T-helper 1 cell (primary cell): Measurements from ENCODE around the gene MYO15A.

Source experiments
- DNase-seq, 5 donors: peaks; one replicate each; pipeline ENCODE4 v3.0.0-alpha.2; 2012 to 2020

MYO15A gene

DNA sequence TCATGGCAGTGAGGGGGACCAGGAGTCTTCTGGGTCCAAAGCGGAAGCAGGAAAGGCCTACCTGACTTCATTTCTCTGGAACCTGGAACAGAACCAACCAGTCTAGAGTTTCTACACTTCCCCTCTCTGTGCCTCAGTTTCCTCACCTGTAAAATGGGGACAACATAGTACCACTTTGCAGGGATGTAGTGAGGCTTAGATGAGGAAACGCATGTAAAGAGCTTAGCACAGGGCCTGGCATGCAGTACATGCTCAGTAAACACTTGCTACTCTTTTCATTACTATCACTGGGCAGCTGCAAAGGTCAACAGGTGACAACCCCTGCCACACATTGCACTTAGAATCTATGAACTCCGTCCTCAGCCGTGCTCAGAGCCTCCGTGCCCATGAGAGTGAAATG lies 24.2 kb downstream of the MYO15A start:
- DNase-seq, result no peak

DNA sequence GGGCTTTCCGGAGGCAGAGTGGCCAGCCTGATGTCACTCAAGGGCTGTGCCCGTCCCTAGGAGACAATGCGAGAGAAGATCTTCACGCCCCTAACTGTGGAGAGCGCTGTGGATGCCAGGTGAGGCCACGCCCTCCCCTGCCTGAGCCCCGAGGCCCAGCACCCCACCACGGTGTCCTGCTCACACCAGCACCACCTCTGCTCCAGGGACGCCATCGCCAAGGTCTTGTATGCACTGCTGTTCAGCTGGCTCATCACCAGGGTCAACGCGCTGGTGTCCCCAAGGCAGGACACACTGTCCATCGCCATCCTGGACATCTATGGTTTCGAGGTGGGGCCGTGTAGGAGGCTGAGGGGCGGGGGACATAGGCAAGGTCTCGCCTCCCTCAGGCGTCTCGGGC lies 27.8 kb downstream of the MYO15A start:
- no peak for DNase-seq

DNA sequence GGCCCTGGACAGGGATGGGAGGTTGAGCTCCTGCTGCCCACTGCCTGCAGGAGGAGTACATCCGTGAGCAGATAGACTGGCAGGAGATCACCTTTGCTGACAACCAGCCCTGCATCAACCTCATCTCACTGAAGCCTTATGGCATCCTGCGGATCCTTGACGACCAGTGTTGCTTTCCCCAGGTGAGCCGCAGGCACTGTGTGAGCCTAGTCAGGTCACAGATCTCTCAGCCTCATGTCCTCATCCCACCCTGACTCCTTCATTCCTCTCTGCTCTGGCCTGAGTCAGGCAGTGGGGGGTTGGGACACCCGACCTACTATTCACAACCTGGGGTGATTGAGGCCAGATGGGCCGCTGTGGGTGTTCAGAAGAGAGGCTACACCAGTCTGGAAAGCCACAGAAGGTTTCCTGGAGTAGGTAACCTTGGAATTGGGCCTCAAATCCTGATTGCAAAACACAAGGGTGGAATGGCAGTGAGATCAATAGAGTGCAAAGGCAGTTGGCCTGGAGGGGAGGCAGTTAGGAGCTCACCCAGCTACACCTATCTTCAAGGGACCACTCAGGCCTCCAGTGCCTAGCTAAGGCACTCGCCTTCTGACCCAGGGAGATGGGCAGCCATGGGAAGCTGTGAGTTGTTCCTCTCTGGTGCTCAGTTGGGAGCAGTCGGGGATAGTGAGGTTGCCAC lies 29.7 kb downstream of the MYO15A start:
- no peak for DNase-seq

DNA sequence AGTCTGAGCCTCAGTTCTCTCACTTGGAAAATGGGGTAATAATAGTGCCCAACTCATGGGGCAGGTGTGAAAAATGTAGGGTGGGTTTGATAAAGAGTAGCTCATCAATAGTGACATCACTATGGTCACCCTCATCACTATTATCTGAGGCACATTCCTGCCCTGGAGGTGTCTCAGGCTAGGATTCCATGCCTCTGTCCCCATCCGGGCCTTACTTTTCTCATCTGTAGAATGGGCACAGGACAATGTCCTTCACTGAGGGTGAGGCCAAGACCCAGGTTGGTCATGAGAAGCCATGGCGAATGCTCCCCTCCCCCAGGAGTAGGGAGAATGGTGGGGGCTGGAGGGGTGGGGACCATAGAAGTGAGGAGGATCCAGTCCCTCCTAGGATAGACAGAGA lies 30.5 kb downstream of the MYO15A start:
- no peak for DNase-seq

DNA sequence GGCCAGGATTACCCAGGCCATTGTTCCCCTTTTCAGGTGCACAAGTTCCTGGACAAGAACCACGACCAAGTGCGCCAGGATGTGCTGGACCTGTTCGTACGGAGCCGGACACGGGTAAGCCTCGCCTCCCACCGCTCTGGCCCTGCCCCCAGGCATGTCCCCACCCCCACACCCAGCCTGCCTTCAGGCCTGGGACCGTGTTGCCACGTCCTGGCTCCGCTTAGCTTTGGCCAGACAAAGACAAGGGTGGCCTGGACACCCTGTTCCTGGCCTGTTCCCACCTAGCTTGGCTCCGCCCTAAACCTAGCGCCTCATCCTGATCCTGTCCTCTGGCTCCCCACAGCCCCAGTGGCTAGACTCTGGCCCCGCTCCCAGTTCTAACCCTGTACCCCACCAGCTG lies 30.9 kb downstream of the MYO15A start:
- DNase-seq, result no peak

DNA sequence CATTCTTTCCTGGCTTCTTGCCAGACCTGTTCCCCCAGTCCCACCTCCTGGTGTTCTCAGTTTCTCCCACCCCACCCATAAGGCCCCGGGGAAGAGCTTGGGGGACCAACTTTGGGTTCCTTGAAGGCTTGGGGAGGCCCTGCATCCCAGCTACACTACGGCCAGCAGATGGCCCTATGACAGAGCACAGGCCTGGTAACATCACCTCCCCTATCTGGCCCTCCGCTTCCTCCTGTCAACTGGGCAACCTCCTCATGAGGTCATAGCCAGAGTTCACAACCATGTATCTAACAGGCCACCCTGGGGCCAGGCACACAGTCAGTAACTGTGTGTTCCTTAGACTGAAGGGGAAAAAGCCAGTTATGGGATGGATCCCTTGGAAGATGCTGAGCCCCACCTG lies 31.4 kb downstream of the MYO15A start:
- no peak for DNase-seq

DNA sequence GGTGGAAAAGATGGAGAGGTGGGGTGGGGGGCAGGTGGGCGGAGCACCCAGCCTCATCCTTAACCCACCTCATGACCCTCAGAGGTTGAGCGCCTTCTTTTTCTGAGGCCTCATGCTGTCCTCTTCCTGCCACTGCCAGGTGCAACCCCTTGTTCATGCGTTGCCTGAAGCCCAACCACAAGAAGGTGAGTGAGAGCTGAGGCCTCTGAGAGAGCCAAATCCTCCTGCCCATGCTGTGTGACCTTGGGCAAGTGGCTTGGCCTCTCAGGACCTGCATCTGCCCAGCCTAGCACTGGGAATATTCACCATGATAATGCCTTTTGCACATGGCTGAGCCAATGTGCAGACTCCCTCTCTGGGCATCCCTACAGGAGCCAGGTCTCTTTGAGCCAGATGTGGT lies 32.1 kb downstream of the MYO15A start:
- no peak for DNase-seq

DNA sequence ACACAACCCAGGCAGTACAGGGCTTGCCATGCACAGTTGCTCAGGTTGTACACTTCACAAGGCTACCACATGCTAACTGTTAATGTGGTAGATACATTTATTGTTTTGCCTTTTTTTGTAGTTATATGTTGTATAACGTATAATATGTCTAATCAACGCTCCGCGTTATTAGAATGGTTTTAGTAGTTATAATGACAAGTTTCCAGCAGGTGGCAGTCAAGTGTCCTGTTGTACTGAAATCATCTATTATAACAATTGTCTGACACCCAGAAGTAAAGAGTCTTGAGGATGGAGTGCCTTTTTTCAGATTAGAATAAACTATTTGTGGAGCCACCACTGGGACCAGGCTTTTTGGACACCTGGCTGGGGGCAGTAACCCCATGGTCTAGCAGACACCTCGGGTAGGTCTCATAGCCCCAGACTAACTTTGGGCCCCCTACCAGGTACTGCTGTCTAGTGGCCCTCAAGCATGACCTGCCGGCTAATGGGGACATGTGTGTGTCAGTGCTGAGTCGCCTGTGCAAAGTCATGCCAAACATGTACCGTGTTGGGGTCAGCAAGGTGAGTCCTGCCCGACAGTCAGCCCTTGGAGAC lies 32.8 kb downstream of the MYO15A start:
- DNase-seq, result peak in 2 of 5 donors; percentile 28 to 52

DNA sequence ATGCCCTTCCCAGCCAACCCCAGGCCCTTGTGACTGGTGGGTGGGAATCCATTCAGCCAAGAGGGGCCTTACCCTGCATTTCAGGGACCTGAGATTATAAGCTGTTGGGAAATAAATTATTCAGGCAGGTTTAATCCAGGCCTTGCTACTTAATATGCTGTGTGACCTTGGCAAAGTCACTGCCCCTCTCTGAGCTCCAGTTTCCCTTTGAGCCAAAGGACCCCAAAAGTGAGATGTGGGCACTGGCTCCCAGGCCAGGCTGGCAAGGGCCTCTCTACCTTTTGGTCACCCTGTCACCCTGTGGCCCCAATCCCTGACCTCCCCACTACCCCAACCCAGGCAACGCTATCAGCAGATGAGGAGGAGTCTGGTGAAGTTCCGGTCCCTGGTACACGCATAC lies 33.9 kb downstream of the MYO15A start:
- no peak for DNase-seq

DNA sequence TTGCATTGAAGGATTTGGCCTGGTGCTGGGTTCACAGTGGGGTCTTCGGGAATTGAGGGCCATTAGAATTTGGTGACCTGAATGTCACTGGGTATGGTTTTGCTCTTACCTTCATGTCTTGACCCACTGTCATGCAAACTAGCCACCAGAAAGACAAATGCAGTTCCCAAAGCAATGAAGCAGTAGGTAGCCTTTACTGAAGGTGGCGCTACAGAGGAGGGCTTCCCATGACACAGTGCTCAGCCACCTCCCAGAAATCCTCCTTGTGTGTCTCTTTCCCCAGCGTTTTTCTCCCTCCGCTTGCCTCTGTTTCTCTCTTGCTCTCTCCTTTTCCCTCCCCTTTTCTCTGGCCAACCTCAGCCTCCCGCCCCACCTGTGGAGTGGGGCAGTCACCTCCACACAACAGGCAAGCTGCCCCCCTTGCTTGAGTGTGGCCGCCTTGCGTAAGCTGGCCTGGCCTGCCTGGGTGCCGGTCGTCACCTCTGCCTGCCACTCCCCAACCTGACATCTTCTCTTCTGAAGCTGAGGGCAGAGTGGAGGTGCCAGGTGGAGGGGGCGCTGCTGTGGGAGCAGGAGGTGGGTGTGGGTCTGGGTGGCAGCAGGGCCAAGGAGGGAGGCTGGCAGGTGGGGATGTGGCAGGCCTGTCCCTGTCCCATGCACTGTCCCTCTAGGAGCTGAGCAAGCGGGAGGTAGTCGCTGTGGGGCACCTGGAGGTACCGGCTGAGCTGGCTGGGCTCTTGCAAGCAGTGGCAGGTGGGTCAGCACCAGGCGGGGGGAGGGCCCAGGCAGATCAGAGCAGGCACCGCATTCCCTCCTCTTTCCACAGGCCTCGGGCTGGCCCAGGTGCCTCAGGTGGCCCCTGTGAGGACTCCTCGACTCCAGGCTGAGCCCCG lies 34.7 kb downstream of the MYO15A start:
- no peak for DNase-seq

DNA sequence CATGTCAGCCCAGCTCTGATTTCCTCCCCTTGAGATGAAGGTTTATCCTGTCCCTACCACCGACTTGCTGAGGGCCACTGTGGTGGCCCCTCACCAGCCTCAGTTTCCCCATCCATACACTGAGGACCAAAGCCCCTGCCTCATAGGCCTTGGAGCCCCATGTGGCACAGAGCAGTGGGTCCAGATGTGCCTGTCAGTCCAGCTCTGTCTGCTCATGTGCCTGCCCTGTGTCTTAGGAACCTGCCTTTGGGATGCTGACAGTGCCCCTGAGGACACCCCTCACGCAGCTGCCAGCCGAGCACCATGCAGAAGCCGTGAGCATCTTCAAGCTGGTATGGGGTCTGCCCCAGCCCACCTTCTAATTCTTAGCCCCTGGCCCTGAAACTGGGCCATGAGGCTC lies 35.7 kb downstream of the MYO15A start:
- DNase-seq, result no peak

DNA sequence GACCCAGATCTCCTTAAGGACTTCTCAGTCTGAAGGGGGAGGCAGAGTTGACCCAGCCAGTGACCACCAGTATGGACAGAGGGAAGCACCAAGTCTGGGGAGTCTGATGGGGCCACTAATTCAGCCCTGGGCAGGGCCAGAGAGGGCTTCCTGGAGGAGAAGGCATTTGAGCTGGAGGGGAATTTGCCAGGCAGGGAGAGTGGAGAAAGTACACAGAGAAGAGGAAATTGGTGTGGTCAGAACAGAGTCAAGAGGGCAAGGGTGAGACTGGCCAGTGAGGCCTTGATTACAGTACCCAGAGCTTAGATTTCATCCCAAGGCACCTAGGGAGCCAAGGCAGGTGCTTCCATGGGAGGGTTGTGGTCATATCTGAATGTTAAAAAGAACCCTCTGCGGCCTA lies 36.3 kb downstream of the MYO15A start:
- DNase-seq, result no peak

DNA sequence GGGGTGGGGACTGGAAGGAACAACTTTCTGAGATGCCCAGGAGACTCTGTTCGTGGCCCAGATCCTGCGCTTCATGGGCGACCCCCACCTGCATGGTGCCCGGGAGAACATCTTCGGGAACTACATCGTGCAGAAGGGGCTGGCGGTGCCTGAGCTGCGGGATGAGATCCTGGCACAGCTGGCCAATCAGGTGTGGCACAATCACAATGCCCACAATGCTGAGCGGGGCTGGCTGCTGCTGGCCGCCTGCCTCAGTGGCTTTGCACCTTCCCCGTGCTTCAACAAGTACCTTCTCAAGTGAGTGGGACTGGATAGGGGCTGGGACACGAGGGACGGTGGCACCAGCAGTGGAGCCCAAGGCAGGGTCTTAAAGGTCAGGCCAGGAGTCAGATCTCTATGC lies 37.3 kb downstream of the MYO15A start:
- no peak for DNase-seq

DNA sequence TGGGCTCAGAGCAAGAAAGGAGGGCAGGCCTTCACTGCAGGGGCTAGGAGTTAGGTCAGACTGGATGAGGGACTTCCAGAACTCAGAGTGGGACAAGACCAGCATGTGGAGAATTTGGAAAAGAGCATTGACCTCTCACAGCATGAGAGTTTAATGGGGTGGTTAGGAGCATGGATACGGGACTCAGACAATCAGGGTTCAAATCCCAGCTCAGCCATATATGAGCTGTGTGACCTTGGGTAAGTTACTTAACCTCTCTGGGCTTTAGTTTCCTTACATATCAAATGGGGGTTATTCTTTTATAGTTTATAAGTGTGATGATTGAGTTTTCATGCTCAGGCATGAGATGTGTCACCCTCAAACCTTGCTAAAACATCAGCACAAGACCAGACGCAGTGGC lies 37.7 kb downstream of the MYO15A start:
- no peak for DNase-seq

DNA sequence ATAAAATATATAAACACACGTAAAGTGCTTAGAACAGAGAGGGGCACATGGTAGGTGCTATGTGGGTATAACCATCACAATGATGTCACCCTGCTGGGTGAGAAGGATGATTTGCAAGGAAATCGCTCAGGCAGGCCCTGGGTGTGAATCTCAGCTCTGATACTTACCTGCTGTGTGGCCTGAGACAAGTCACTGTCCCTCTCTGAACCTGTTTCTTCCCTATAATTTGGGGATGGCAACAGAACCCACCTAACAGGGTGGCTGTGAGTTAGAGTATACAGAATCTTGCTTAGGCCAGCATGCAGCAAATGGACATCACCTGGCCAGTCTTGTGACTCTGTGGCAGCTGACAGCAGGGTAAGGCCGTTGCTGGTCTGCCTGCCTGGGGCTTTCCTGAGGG lies 38.4 kb downstream of the MYO15A start:
- DNase-seq, result no peak

DNA sequence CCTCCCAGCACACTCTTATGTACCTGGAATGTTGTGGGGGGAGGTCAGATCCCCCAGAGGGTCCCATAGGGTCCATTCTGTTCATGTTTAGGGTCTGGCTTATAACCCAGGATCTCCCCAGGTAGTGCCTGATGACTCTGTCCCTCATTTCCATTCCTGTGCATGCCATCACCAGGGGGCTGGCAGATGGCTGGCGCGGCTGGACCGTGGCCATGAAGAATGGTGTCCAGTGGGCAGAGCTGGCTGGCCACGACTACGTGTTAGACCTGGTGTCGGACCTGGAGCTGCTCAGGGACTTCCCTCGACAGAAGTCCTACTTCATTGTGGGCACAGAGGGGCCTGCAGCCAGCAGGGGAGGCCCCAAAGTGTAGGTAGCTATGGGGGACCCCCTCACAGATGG lies 40.0 kb downstream of the MYO15A start:
- DNase-seq, result no peak

DNA sequence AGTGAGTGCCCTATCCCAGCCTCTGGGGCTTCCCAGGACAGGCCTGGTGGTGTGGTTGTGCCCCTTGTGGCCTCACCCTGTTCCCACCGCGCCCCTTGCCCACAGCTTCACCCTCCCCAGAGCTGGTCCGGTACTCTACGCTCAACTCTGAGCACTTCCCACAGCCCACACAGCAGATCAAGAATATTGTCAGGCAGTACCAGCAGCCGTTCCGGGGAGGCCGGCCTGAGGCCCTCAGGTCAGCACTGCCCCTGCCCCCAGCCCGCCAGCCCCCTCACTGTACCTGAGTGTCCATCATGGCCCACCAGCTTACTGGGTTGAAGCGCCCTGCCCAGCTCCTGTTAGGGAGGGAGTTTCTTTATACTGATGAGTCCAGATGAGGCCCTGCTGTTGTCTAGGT lies 42.7 kb downstream of the MYO15A start:
- no peak for DNase-seq

DNA sequence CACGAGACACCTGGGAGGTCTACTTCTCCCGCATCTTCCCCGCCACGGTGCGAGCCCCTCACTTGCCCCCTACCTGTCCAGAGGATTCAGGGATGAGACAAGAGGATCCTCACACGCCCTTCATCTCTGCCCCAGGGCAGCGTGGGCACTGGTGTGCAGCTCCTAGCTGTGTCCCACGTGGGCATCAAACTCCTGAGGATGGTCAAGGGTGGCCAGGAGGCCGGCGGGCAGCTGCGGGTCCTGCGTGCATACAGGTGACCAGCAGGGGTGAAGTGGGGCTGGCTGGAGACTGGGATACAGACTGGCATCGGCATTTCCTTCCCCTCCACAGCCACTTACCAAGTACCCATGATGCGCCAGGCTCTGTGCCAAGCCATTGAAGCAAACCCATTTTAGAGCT lies 46.6 kb downstream of the MYO15A start:
- no peak for DNase-seq

DNA sequence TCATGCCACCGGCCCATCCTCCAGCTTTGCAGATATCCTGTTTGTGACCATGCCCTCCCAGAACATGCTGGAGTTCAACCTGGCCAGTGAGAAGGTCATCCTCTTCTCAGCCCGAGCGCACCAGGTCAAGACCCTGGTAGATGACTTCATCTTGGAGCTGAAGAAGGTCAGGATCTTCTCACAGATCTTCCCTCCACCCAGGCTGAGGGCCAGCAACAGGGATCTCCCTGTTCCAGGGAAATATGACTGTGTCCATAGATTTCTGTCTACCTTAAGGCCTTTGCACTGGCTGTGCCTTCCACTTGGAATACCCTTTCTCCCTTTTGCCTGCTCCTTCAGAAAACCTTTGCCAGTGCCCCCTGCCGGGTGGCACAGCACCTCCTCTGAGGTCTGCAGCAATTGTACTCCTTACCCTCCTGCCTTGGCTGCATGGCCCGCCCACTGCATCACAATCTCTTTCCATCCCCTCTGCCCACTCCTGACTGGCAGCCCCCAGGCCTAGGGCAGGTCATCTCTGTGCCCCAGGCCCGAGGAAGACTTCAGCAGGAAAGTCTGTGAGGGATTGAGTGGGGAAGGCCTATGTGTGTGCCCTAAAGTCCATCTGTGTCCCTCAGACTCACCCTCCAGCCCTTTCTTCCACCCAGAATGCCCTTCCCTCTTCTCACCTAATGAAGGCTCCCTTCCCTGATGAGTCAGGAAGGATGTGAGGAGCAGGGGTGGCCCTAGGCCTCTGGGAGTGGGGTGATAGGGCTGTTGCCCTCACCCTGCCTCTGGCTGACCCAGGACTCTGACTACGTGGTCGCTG lies 47.8 kb downstream of the MYO15A start:
- DNase-seq, result no peak

DNA sequence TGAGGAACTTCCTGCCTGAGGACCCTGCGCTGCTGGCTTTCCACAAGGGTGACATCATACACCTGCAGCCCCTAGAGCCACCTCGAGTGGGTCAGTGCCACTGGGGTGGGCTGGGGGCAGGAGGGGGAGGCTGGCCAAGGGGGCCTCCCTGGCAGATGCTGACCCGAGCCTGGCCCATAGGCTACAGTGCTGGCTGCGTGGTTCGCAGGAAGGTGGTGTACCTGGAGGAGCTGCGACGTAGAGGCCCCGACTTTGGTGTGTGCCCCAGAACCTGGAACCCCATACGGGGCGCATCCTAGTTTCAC lies 48.4 kb downstream of the MYO15A start:
- DNase-seq, result no peak

DNA sequence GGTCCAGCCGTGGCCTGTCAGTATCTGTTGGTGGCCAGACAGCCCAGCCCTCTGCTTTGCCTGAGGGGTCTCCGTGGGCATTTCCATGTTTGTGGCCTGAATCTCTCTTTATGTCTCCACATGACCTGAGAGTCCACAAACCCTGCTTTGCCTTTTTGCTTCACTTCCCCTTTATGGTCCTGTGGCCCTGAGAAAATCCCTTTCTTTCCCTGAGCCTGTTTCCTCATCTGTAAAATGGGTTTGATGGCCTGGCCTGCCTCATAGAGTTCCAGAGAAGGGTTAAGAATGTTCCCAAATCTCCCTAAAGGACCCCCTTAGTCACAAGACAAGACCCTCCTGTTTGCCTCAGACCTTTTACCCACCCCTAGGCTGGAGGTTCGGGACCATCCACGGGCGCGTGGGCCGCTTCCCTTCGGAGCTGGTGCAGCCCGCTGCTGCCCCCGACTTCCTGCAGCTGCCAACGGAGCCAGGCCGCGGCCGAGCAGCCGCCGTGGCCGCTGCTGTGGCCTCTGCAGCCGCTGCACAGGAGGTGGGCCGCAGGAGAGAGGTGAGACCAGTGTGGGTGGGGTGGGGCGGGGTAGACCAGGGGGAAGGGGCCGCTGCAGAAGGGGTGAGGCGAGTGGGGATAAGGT lies 48.9 kb downstream of the MYO15A start:
- DNase-seq, result no peak

DNA sequence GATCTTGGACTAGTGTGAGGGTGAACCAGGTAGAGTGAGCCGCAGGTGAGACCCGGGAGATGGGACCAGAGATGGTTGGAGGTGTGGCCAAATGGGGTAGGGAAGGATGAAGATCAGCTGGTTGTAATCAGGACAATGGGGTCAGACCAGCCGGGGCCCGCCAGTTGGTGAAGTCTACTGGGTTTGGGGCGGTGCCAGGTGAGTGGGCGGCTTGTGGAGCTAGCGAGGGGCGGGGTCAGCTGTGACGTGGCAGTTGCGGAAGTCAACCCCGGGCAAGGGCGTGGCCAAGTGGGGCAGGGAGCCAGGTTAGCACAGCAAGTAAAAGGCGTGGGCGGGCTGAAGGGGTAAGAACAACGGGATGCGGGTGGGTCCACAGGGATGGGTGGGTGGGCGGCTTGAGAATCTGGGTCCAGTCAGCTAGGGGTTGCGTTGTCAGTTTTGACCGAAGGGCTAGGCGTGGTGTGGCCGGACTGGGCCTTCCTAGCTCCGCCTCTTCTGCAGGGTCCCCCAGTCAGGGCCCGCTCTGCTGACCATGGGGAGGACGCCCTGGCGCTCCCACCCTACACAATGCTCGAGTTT lies 49.6 kb downstream of the MYO15A start:
- peak; percentile 88 to 94 (median 89) for DNase-seq
